A549 (cell line): ENCODE results near the gene ELAVL1. TPM values are rescaled to one million over a fixed set of nuclear protein-coding genes. Genes with fewer than 3 reads are reported as not detected.
"Not testable (repeated sequence)": the region's sequence is repeated elsewhere in the genome, so short reads cannot be mapped to it uniquely, and the experiment has no call there.

Experiments
- ATAC-seq, 2 experiments: fragments of 200-7000 bp in 1 of 2; fragments of >200 bp in 1 of 2; cut with Nextera tagmentation in 1 of 2; cut with Tn5 transposase in 1 of 2; 3 replicates each; pipeline versions ENCODE4 v1.8.0 to v1.9.1; 2018 to 2020; ENCODE audit warnings: mild to moderate bottlenecking in 1 of 2, moderate library complexity in 1 of 2
- CTCF ChIA-PET: fragments of 300-600 bp; sonication (Branson Sonifier 250); formaldehyde crosslinking; extraction: SDS; loops from one replicate; lab custom pipeline; 2021; ENCODE audit warnings: antibody characterized with exemption, inconsistent platforms; lab: Yijun Ruan, JAX
- POLR2A ChIA-PET: fragments of 350-600 bp; formaldehyde crosslinking; extraction: SDS; loops from one replicate; lab custom pipeline; 2021; ENCODE audit warnings: antibody characterized with exemption, inconsistent platforms; lab: Yijun Ruan, JAX
- DNase-seq, 2 experiments: peaks; one replicate each; pipeline versions ENCODE4 v3.0.0 to v3.0.0-alpha.2; 2011 to 2016; ENCODE audit warnings: low read depth in 1 of 2, low spot score in 1 of 2
- FAIRE-seq: peaks from 2 replicates; lab custom pipeline; 2011; peaks lifted over from hg19 to GRCh38; lab: Jason Lieb, UNC
- H3K27ac ChIP-seq, 2 experiments: fragments of >200 bp; sonication (Bioruptor Twin); formaldehyde crosslinking; 3 replicates each; pipeline ENCODE4 v1.5.1; 2016 to 2017
- H3K4me1 ChIP-seq: fragments of >200 bp; sonication (Bioruptor Twin); formaldehyde crosslinking; 3 replicates; pipeline ENCODE4 v1.6.1; 2016
- H3K4me2 ChIP-seq: fragments of >200 bp; sonication (Bioruptor Twin); formaldehyde crosslinking; 3 replicates; pipeline ENCODE4 v1.6.1; 2016
- H3K4me3 ChIP-seq: fragments of >200 bp; sonication (Bioruptor Twin); formaldehyde crosslinking; 3 replicates; pipeline ENCODE4 v1.5.1; 2016
- H3K9me3 ChIP-seq: fragments of >200 bp; sonication (Bioruptor Twin); formaldehyde crosslinking; 3 replicates; pipeline ENCODE4 v1.6.1; 2016
- ATOH8 ChIP-seq: fragments of 250-450 bp; sonication (Bioruptor Pico); IDR thresholded peaks from 2 replicates; pipeline ENCODE4 v1.5.0; 2020; ENCODE audit warnings: low read depth, mild to moderate bottlenecking, moderate library complexity
- CEBPB ChIP-seq, 2 experiments: fragments of >200 bp in 1 of 2; sonication (Bioruptor Twin) in 1 of 2; formaldehyde crosslinking in 1 of 2; IDR thresholded peaks; 2 replicates each; pipeline ENCODE4 v1.6.1; 2012 to 2016
- CHD2 ChIP-seq: fragments of 150-350 bp; IDR thresholded peaks from 2 replicates; pipeline ENCODE4 v1.6.1; 2014; ENCODE audit warnings: low read length; ENCODE audit not compliant: partially characterized antibody
- CTCF ChIP-seq: fragments of >200 bp; sonication (Bioruptor Twin); formaldehyde crosslinking; IDR thresholded peaks from 3 replicates; pipeline ENCODE4 v1.5.1; 2016
- EHMT2 ChIP-seq: fragments of 200-600 bp; sonication (generic); IDR thresholded peaks from 2 replicates; pipeline ENCODE4 v1.6.1; 2016; ENCODE audit warnings: antibody characterized with exemption, low read depth, mild to moderate bottlenecking, moderate library complexity
- ESRRA ChIP-seq: fragments of 150-350 bp; IDR thresholded peaks from 2 replicates; pipeline ENCODE4 v1.6.1; 2014; ENCODE audit warnings: mild to moderate bottlenecking, low read length, borderline replicate concordance
- FOSL2 ChIP-seq, 2 experiments: fragments of 450-650 bp in 1 of 2; fragments of >200 bp in 1 of 2; sonication (Bioruptor Twin) in 1 of 2; formaldehyde crosslinking; IDR thresholded peaks; 2 replicates each; pipeline versions ENCODE4 v1.5.0 to v1.6.1; 2016 to 2020; ENCODE audit warnings: mild to moderate bottlenecking in 1 of 2, moderate library complexity in 1 of 2
- FOXS1 ChIP-seq: fragments of 250-450 bp; sonication (Bioruptor Pico); IDR thresholded peaks from 2 replicates; pipeline ENCODE4 v1.5.0; 2020; ENCODE audit warnings: mild to moderate bottlenecking, moderate library complexity
- HDAC2 ChIP-seq: fragments of 200-600 bp; sonication (generic); IDR thresholded peaks from 2 replicates; pipeline ENCODE4 v1.6.1; 2016
- HES2 ChIP-seq: fragments of >200 bp; sonication (Bioruptor Twin); formaldehyde crosslinking; IDR thresholded peaks from 2 replicates; pipeline ENCODE4 v1.6.1; 2016
- HOXA7 ChIP-seq: fragments of 250-450 bp; sonication (Bioruptor Pico); IDR thresholded peaks from 2 replicates; pipeline ENCODE4 v1.5.0; 2020; ENCODE audit warnings: mild to moderate bottlenecking, moderate library complexity
- HOXB5 ChIP-seq: fragments of 250-450 bp; sonication (Bioruptor Pico); IDR thresholded peaks from 2 replicates; pipeline ENCODE4 v1.5.0; 2020; ENCODE audit warnings: mild to moderate bottlenecking, moderate library complexity
- JUNB ChIP-seq: fragments of >200 bp; sonication (Bioruptor Twin); formaldehyde crosslinking; IDR thresholded peaks from 2 replicates; pipeline ENCODE4 v1.6.1; 2016
- KDM1A ChIP-seq: fragments of 200-600 bp; sonication (generic); IDR thresholded peaks from 2 replicates; pipeline ENCODE4 v1.6.1; 2016; ENCODE audit warnings: low read depth, mild to moderate bottlenecking
- PHF8 ChIP-seq: fragments of 200-600 bp; sonication (generic); IDR thresholded peaks from 2 replicates; pipeline ENCODE4 v1.6.1; 2016; ENCODE audit warnings: low read depth, mild to moderate bottlenecking, antibody characterized with exemption, moderate library complexity, borderline replicate concordance
- POLR2AphosphoS2 ChIP-seq: conservative IDR thresholded peaks from 2 replicates; pipeline ENCODE4 v1.6.1; 2012; ENCODE audit warnings: low read length, improper control_type of control experiment, inconsistent platforms
- REST ChIP-seq: fragments of 200-600 bp; sonication (generic); IDR thresholded peaks from 2 replicates; pipeline ENCODE4 v1.6.1; 2016; ENCODE audit warnings: antibody characterized with exemption, mild to moderate bottlenecking, moderate library complexity
- RFX5 ChIP-seq: fragments of 450-650 bp; IDR thresholded peaks from 2 replicates; pipeline ENCODE4 v1.7.1; 2014; ENCODE audit warnings: antibody characterized with exemption, mild to moderate bottlenecking, moderate library complexity
- SREBF2 ChIP-seq: fragments of 450-650 bp; IDR thresholded peaks from 2 replicates; pipeline ENCODE4 v1.6.1; 2014; ENCODE audit warnings: mild to moderate bottlenecking, moderate library complexity
- ZFP36 ChIP-seq: fragments of 450-650 bp; IDR thresholded peaks from 2 replicates; pipeline ENCODE4 v1.6.1; 2014; ENCODE audit warnings: borderline replicate concordance; ENCODE audit not compliant: partially characterized antibody
- WGBS: methylation state at CpG from one replicate; pipeline ENCODE4 v1.1.6; 2017; ENCODE audit errors: missing lambda C conversion rate; 5-methylcytosine and 5-hydroxymethylcytosine counted together
- polyA plus RNA-seq, 4 experiments: library from polyadenylated mRNA; depleted of rRNA in 3 of 4; stranded (reverse); fragments of >200 nt; fragmentation: RNase III in 1 of 4; extraction: RNeasy Plus Mini Kit Qiagen cat#74134 plus additional on column Dnase treatment in 1 of 4; gene quantifications; 2 replicates in 3 of 4; 3 replicates in 1 of 4; pipeline ENCODE4 v1.2.3, GENCODE V29; 2011 to 2017

The ELAVL1 gene
- polyA plus RNA-seq, 2 of the 4 experiments (the other 2 are of a cell fraction): 39.3 to 55.6 TPM

GRCh38 chr19:7930765-7931164, 74.7 kb downstream of the ELAVL1 start:
- Histone ChIP-seq H3K4me1 (peaks cover 22% of the 10 kb centered on the region), H3K27ac (no peak overlapping the region), H3K4me3 (no peak overlapping the region), H3K9me3 (no peaks in the 10 kb centered on the region), H3K4me2 (no peak overlapping the region)
- POLR2A ChIA-PET: interaction anchor here (3.2 kb wide), 1 partner anchor 13 kb away, joined by 20 read pairs; the partner anchor contains the start of gene TIMM44
- 89% methylated on average over 7 of the region's 7 CpGs for WGBS
- CTCF ChIA-PET: interaction anchor here (3.0 to 5.7 kb wide), 2 partner anchors 12 to 13 kb away, joined by 11 to 56 read pairs; partner anchors contain the start of gene TIMM44
- DNase-seq: no peak
- TF ChIP-seq JUNB (no peak), ATOH8 (no peak), CHD2 (no peak), SREBF2 (no peak), HES2 (no peak), CEBPB (IDR thresholded peaks at IDR 0.05) (no peak), CTCF (no peak), RFX5 (no peak), REST (no peak), HOXB5 (CRISPR knock-in tag) (no peak), HDAC2 (no peak), ESRRA (no peak), FOXS1 (CRISPR knock-in tag) (no peak), PHF8 (no peak), POLR2AphosphoS2 (no peak), HOXA7 (CRISPR knock-in tag) (no peak), EHMT2 (no peak), KDM1A (no peak), ZFP36 (no peak)
- no peak for ATAC-seq
- no peak for FAIRE-seq

- H3K27ac ChIP-seq; H3K4me3 ChIP-seq; H3K9me3 ChIP-seq; FAIRE-seq; ATAC-seq; H3K4me2 ChIP-seq; DNase-seq; TF ChIP-seq FOSL2 (IDR thresholded peaks at IDR 0.05): not testable (repeated sequence)
- 80% methylated on average over 9 of the region's 11 CpGs for WGBS
- peaks cover 22% of the 10 kb centered on the region for H3K4me1 ChIP-seq
- ChIA-PET CTCF (interaction anchor here (1.2 to 5.7 kb wide), 4 partner anchors 9 to 72 kb away, joined by 8 to 56 read pairs (median 10); partner anchors contain the start of gene TIMM44), POLR2A (interaction anchor here (3.2 kb wide), 1 partner anchor 14 kb away, joined by 20 read pairs; the partner anchor contains the start of gene TIMM44)
- TF ChIP-seq FOSL2 (CRISPR knock-in tag; IDR thresholded peaks at IDR 0.05): 0 out of 2 replicates have a peak, but pooled peaks have one; percentile 5
These were observed 75.4 kb downstream of the ELAVL1 start for GRCh38 chr19:7930030-7930429.
